ENCODE measurements around the gene SIRT6.
"Not testable (repeated sequence)": the region's sequence is repeated elsewhere in the genome, so short reads cannot be mapped to it uniquely, and the experiment has no call there.

Gene SIRT6

DNA sequence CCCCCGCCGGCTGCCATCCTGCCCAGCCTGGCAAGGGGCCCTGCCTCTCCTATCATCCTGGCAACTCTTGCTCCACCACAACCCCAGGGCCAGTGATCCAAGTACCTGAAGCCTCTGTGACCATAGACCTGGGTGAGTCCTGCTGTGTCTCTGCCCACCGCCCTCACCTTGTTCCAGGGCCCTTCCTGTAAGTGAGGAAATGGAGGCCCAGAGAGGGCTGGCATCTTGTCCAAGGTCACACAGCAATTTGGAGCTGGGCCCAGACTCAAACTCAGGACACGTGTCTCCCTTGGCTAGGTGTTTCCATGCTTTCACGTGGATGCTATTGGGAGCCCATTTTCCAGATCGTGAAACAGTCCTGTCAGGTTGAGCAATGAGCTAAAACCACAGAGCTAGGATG lies 25.2 kb downstream of the SIRT6 start:
- DNase-seq (ENCODE audit: low read depth), result no peak
- TF ChIP-seq, protein P1, sequence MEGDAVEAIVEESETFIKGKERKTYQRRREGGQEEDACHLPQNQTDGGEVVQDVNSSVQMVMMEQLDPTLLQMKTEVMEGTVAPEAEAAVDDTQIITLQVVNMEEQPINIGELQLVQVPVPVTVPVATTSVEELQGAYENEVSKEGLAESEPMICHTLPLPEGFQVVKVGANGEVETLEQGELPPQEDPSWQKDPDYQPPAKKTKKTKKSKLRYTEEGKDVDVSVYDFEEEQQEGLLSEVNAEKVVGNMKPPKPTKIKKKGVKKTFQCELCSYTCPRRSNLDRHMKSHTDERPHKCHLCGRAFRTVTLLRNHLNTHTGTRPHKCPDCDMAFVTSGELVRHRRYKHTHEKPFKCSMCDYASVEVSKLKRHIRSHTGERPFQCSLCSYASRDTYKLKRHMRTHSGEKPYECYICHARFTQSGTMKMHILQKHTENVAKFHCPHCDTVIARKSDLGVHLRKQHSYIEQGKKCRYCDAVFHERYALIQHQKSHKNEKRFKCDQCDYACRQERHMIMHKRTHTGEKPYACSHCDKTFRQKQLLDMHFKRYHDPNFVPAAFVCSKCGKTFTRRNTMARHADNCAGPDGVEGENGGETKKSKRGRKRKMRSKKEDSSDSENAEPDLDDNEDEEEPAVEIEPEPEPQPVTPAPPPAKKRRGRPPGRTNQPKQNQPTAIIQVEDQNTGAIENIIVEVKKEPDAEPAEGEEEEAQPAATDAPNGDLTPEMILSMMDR (conservative IDR thresholded peaks at IDR 0.05; ENCODE audit: control insufficient read depth, insufficient read depth, low read depth, low read length), result no peak
- no peak overlapping the region for H3K4me3 ChIP-seq (ENCODE audit: control insufficient read depth, low read depth, low read length)

DNA sequence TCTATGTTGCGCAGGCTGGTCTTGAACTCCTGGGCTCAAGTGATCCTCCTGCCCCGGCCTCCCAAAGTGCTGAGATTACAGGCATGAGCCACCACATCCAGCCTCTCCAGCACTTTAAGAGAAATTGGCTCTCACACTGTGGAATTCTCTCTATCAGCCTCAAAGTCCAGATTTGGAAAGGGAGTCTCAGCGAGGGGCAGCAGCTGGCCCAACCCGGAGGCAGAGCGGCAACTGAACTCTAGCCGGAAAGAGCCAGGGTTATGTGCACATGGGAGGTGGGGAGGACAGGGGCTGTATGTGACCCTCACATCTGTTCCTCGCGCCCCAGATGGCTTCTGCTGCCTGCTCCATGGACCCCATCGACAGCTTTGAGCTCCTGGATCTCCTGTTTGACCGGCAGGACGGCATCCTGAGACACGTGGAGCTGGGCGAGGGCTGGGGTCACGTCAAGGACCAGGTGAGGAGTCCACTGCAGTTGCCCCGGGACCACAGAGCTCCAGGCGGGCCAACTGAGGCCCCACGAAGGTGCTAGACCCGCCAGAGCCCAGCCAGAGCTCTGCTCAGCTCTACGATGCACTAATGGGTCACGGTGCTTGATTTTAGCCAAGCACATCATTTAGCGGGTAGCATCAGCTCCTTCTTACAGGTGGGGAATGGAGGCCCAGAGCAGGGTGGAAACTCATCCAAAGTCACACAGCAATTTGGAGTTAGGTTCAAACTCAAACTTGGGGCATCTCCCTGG lies 27.6 kb downstream of the SIRT6 start:
- TF ChIP-seq, protein P1 (conservative IDR thresholded peaks at IDR 0.05; ENCODE audit: control insufficient read depth, insufficient read depth, low read depth, low read length), result no peak
- no peak for DNase-seq (ENCODE audit: low read depth)
- H3K4me3 ChIP-seq (ENCODE audit: control insufficient read depth, low read depth, low read length), result no peak overlapping the region

DNA sequence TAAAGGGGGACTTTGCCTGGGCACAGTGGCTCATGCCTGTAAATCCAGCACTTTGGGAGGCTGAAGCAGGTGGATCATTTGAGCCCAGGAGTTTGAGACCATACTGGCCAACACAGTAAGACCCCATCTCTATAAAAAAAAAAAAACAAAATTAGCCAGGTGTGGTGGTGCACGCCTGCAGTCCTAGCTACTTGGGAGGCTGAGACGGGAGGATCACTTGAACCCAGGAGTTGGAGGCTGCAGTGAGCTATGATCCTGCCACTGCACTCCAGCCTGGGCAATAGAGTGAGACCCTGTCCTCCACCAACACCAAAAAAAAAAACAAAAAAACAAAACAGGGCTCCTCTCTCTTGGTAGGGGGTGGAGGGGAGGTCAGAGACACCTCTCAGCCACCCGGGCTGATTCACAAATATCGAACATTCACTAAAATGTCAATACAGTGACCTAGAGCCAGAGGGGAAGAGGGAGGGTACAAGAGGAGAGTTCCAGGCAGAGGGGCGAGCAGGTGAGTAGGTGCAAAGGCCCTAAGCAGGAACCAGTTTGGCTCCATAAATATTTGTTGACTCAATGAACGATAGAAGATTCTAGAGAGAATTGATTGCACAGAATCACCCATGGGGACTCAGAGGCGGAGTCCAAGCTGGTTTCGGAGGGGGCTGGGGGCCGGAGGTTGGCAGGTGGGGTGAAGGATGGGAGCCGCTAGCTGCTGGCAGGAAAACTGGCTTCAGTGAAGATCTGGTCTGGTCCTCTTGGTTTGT lies 29.9 kb downstream of the SIRT6 start:
- TF ChIP-seq, protein P1 (conservative IDR thresholded peaks at IDR 0.05; ENCODE audit: control insufficient read depth, insufficient read depth, low read depth, low read length), result no peak
- no peak overlapping the region for H3K4me3 ChIP-seq (ENCODE audit: control insufficient read depth, low read depth, low read length)
- no peak for DNase-seq (ENCODE audit: low read depth)

DNA sequence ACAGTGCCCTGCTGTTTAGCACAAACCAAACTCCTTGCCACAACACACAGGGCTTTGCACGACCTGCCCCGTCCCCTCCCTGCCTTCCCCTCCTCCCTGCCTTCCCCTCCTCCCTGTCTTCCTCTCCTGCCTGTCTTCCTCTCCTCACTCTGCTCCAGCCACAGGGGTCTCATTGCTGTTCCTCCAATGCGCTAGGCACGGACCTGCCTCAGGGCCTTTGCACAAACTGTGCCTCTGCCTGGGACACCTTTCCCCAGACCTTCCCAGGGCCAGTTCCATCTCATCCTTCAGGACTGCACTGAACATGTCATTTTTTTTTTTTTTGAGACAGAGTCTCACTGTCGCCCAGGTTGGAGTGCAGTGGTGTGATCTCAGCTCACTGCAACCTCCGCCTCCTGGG lies 30.7 kb downstream of the SIRT6 start:
- DNase-seq (ENCODE audit: low read depth), result no peak
- TF ChIP-seq, protein P1 (conservative IDR thresholded peaks at IDR 0.05; ENCODE audit: control insufficient read depth, insufficient read depth, low read depth, low read length), result no peak
- no peak overlapping the region for H3K4me3 ChIP-seq (ENCODE audit: control insufficient read depth, low read depth, low read length)

DNA sequence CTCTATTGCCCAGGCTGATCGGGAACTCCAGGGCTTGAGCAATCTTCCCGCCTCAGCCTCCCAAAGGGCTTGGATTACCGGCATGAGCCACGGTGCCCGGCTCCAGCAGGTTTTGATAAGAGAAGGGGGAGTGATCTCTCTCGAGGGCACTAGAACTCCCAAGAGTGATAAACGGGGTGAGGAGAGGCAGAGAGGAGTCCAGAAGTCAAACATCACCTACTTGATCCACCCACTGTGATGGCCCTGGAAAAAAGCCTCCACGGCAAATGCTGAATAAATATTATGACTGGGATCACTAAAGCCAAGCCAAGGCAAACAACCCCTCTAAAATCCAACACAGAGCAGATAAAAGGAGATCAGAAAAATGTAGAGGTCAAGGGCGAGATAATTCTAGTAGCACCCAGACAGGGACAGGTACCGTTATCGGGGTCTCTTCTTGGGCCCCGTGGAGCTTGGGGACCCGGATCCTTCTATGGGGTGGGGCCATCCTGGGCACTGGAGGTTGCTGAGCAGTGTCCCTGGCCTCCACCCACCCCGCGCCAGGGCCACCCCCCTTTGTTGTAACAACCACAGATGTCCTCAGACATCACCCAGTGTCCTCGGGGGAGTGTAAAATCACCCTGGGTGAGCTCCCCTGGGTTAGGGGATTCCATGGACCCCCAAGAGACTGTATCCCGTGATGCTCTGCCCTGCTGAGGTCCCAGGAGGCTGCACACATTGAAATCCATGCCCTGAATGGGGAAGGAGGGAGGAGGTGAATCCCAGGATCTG lies 32.7 kb downstream of the SIRT6 start:
- TF ChIP-seq, protein P1 (conservative IDR thresholded peaks at IDR 0.05; ENCODE audit: control insufficient read depth, insufficient read depth, low read depth, low read length), result no peak
- H3K4me3 ChIP-seq (ENCODE audit: control insufficient read depth, low read depth, low read length), result no peak overlapping the region
- DNase-seq (ENCODE audit: low read depth), result no peak

DNA sequence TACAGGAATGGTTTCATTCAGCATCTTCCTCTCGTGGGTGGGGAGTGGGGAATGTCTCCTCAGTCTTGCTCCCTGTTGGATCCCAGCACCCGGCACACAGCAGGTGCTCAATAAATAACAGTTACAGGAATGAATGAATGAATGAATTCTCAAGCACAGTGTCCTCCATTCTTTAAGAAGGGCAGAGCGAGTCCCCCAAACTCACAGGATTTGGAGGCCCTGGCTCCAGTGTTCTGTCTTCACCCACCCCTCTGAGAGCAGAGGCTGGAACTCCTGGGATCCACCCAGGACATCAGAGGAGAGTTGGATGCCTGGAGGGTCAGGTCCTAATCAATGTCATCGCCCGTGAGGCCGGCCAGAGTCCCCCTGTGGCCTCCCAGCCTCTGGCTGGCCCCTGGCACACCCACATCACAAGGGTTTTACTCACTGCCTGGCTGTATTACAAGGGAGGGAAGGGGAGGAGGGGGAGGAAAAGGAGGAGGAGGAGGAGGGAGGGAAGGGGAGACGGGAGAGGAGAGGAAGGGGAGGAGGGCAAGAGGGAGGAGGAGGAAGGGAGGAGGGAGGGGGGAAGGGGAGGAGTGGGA lies 37.6 kb downstream of the SIRT6 start:
- no peak overlapping the region for H3K4me3 ChIP-seq (ENCODE audit: control insufficient read depth, low read depth, low read length)
- peak; percentile 63 for DNase-seq (ENCODE audit: low read depth)
- TF ChIP-seq, protein P1 (conservative IDR thresholded peaks at IDR 0.05; ENCODE audit: control insufficient read depth, insufficient read depth, low read depth, low read length), result no peak

DNA sequence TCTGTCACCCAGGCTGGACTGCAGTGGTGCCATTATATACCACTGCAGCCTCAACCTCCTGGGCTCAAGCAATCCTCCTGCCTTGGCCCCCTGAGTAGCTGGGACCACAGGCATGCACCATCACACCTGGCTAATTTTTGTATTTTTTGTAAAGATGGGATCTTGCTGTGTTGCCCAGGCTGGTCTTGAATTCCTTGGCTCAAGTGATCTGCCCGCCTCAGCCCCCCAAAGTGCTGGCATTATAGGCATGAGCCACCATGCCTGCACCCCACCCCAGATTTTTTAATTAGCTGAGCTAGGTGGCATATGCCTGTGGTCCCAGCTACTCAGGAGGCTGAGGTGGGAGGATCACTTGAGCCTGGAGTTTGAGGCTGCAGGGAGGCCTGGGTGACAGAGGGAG lies 39.4 kb downstream of the SIRT6 start:
- not testable (repeated sequence) for H3K4me3 ChIP-seq (ENCODE audit: control insufficient read depth, low read depth, low read length); DNase-seq (ENCODE audit: low read depth)
